Mesodermal cell (in vitro differentiated cells): ENCODE measurements around the gene MEA1.
A peak's percentile ranks its signal among the peaks of the same experiment; 100 is the strongest.

Source experiments
- H3K27ac ChIP-seq: 2 replicates; pipeline ENCODE4 v1.7.0; 2013; ENCODE audit warnings: mild to moderate bottlenecking, low read depth, low read length, moderate library complexity; ENCODE audit not compliant: severe bottlenecking
- H3K36me3 ChIP-seq: 2 replicates; pipeline ENCODE4 v1.7.1; 2013; ENCODE audit warnings: mild to moderate bottlenecking, low read length, moderate library complexity; ENCODE audit not compliant: control insufficient read depth, insufficient read depth
- H3K4me1 ChIP-seq: one replicate; pipeline ENCODE4 v1.7.1; 2013; ENCODE audit warnings: mild to moderate bottlenecking, low read length; ENCODE audit not compliant: insufficient read depth, control insufficient read depth, poor library complexity, severe bottlenecking
- H3K4me3 ChIP-seq: 2 replicates; pipeline ENCODE4 v1.7.0; 2013; ENCODE audit warnings: low read length, control low read depth, mild to moderate bottlenecking; ENCODE audit not compliant: insufficient read depth, poor library complexity, severe bottlenecking; ENCODE audit errors: extremely low read depth
- H3K9me3 ChIP-seq: 2 replicates; pipeline ENCODE4 v1.7.1; 2013; ENCODE audit warnings: mild to moderate bottlenecking, low read length, moderate library complexity; ENCODE audit not compliant: control insufficient read depth
- WGBS, 2 experiments: methylation state at CpG; one replicate each; pipeline ENCODE4 v1.1.5; 2013; ENCODE audit warnings: missing lambda C conversion rate in 2 of 2; ENCODE audit not compliant: insufficient coverage in 2 of 2; 5-methylcytosine and 5-hydroxymethylcytosine counted together

MEA1 gene

GRCh38 chr6:42970871-42971612, 42.7 kb downstream of the MEA1 start:
- Histone ChIP-seq H3K36me3 (peaks cover 23% of the 10 kb centered on the region), H3K4me3 (no peak overlapping the region), H3K9me3 (no peaks in the 10 kb centered on the region), H3K27ac (peak overlapping the region; percentile 87), H3K4me1 (peaks cover 17% of the 10 kb centered on the region)
- 75 to 89% methylated on average over 1 to 4 of the region's 4 CpGs for WGBS, 2 experiments

GRCh38 chr6:42969934-42970333, 43.8 kb downstream of the MEA1 start:
- H3K27ac ChIP-seq = no peak overlapping the region
- peaks cover 20% of the 10 kb centered on the region for H3K36me3 ChIP-seq
- peaks cover 17% of the 10 kb centered on the region for H3K4me1 ChIP-seq
- WGBS, 2 experiments = 88 to 94% methylated on average over 3 of the region's 4 CpGs
- no peaks in the 10 kb centered on the region for H3K9me3 ChIP-seq
- H3K4me3 ChIP-seq = no peak overlapping the region

GRCh38 chr6:42969431-42969830, 44.3 kb downstream of the MEA1 start:
- no peak overlapping the region for H3K27ac ChIP-seq
- peaks cover 17% of the 10 kb centered on the region for H3K4me1 ChIP-seq
- no peak overlapping the region for H3K4me3 ChIP-seq
- no peaks in the 10 kb centered on the region for H3K9me3 ChIP-seq
- 96 to 100% methylated on average over 2 of the region's 2 CpGs for WGBS, 2 experiments
- peaks cover 18% of the 10 kb centered on the region for H3K36me3 ChIP-seq

GRCh38 chr6:42968783-42969182, 45.0 kb downstream of the MEA1 start:
- peaks cover 17% of the 10 kb centered on the region for H3K4me1 ChIP-seq
- 92 to 100% methylated on average over 1 to 4 of the region's 4 CpGs for WGBS, 2 experiments
- H3K27ac ChIP-seq = no peak overlapping the region
- H3K36me3 ChIP-seq = peaks cover 14% of the 10 kb centered on the region
- no peaks in the 10 kb centered on the region for H3K9me3 ChIP-seq
- no peak overlapping the region for H3K4me3 ChIP-seq

- H3K36me3 ChIP-seq = peaks cover 9% of the 10 kb centered on the region
- 92 to 93% methylated on average over 8 to 11 of the region's 12 CpGs for WGBS, 2 experiments
- H3K27ac ChIP-seq = no peak overlapping the region
- no peak overlapping the region for H3K4me3 ChIP-seq
- peaks cover 17% of the 10 kb centered on the region for H3K4me1 ChIP-seq
- H3K9me3 ChIP-seq = no peaks in the 10 kb centered on the region
Measured at GRCh38 chr6:42968126-42968701, 45.5 kb downstream of the MEA1 start.

- peaks cover 18% of the 10 kb centered on the region for H3K4me1 ChIP-seq
- peaks cover 9% of the 10 kb centered on the region for H3K36me3 ChIP-seq
- no peaks in the 10 kb centered on the region for H3K9me3 ChIP-seq
- H3K4me3 ChIP-seq = no peak overlapping the region
- 96 to 98% methylated on average over 6 to 11 of the region's 11 CpGs for WGBS, 2 experiments
- H3K27ac ChIP-seq = no peak overlapping the region
Measured at GRCh38 chr6:42967228-42967627, 46.5 kb downstream of the MEA1 start.

GRCh38 chr6:42966571-42966970, 47.2 kb downstream of the MEA1 start:
- no peaks in the 10 kb centered on the region for H3K9me3 ChIP-seq
- H3K4me1 ChIP-seq = peaks cover 20% of the 10 kb centered on the region
- peaks cover 12% of the 10 kb centered on the region for H3K36me3 ChIP-seq
- no peak overlapping the region for H3K27ac ChIP-seq
- WGBS, 2 experiments = 85 to 94% methylated on average over 2 to 6 of the region's 7 CpGs
- no peak overlapping the region for H3K4me3 ChIP-seq

- WGBS, 2 experiments = 100% methylated on average over 6 to 7 of the region's 9 CpGs
- Histone ChIP-seq H3K27ac (no peak overlapping the region), H3K4me3 (no peak overlapping the region), H3K36me3 (peaks cover 12% of the 10 kb centered on the region), H3K4me1 (peaks cover 8% of the 10 kb centered on the region), H3K9me3 (no peaks in the 10 kb centered on the region)
Measured at GRCh38 chr6:42963855-42964605, 49.7 kb downstream of the MEA1 start.

GRCh38 chr6:42963179-42963854, 50.4 kb downstream of the MEA1 start:
- WGBS, 2 experiments = 89 to 90% methylated on average over 6 to 9 of the region's 12 CpGs
- no peaks in the 10 kb centered on the region for H3K9me3 ChIP-seq
- no peak overlapping the region for H3K4me3 ChIP-seq

GRCh38 chr6:42962502-42963178, 51.1 kb downstream of the MEA1 start:
- Histone ChIP-seq H3K9me3 (no peaks in the 10 kb centered on the region), H3K36me3 (peaks cover 8% of the 10 kb centered on the region), H3K27ac (no peak overlapping the region), H3K4me1 (peaks cover 8% of the 10 kb centered on the region), H3K4me3 (no peak overlapping the region)
- 95 to 98% methylated on average over 7 to 8 of the region's 13 CpGs for WGBS, 2 experiments

More at GRCh38 chr6:42963179-42963854, 50.4 kb downstream of the MEA1 start:
- Histone ChIP-seq H3K4me1 (peaks cover 8% of the 10 kb centered on the region), H3K36me3 (peaks cover 9% of the 10 kb centered on the region), H3K27ac (no peak overlapping the region)
